Loucy (cell line): Measurements from ENCODE around the gene SOBP.

Experiments
- H2AFZ ChIP-seq: fragments of 200-600 bp; sonication (generic); 2 replicates; pipeline ENCODE4 v1.6.0; 2016; ENCODE audit warnings: antibody characterized with exemption, mild to moderate bottlenecking, low read length, moderate library complexity
- H3F3A ChIP-seq: fragments of 200-600 bp; 2 replicates; pipeline ENCODE4 v1.6.0; 2016; ENCODE audit warnings: antibody characterized with exemption, low read depth, mild to moderate bottlenecking
- H3K27me3 ChIP-seq: fragments of 200-600 bp; sonication (generic); 2 replicates; pipeline ENCODE4 v1.6.1; 2014; ENCODE audit warnings: low read length, mild to moderate bottlenecking; ENCODE audit not compliant: insufficient read depth, poor library complexity, severe bottlenecking
- H3K36me3 ChIP-seq: fragments of 200-600 bp; sonication (generic); 2 replicates; pipeline ENCODE4 v1.6.1; 2016; ENCODE audit warnings: low read length; ENCODE audit not compliant: insufficient read depth
- H3K4me1 ChIP-seq: fragments of 200-600 bp; sonication (generic); 2 replicates; pipeline ENCODE4 v1.5.1; 2014; ENCODE audit warnings: low read length, mild to moderate bottlenecking; ENCODE audit not compliant: insufficient read depth, poor library complexity, severe bottlenecking
- H3K4me2 ChIP-seq: fragments of 200-600 bp; sonication (generic); 2 replicates; pipeline ENCODE4 v1.6.0; 2014; ENCODE audit warnings: antibody characterized with exemption, low read length, low read depth, mild to moderate bottlenecking; ENCODE audit not compliant: poor library complexity, severe bottlenecking
- H3K4me3 ChIP-seq: fragments of 200-600 bp; sonication (generic); 2 replicates; pipeline ENCODE4 v1.5.1; 2014; ENCODE audit warnings: low read length, mild to moderate bottlenecking, mixed read lengths; ENCODE audit not compliant: poor library complexity, severe bottlenecking
- H3K79me2 ChIP-seq: fragments of 200-600 bp; sonication (generic); 2 replicates; pipeline ENCODE4 v1.6.1; 2014; ENCODE audit warnings: low read length; ENCODE audit not compliant: insufficient read depth
- H3K9ac ChIP-seq: fragments of 200-600 bp; sonication (generic); 2 replicates; pipeline ENCODE4 v1.6.0; 2014; ENCODE audit warnings: mild to moderate bottlenecking, low read depth, low read length, moderate library complexity; ENCODE audit not compliant: poor library complexity, severe bottlenecking
- H3K9me2 ChIP-seq: fragments of 200-600 bp; sonication (generic); replicated peaks from 2 replicates; pipeline ENCODE4 v1.6.1; 2016; ENCODE audit warnings: low read depth, low read length, mixed read lengths
- H3K9me3 ChIP-seq: fragments of 200-600 bp; sonication (generic); 2 replicates; pipeline ENCODE4 v1.6.1; 2014; ENCODE audit warnings: mild to moderate bottlenecking, antibody characterized with exemption, low read length, low read depth; ENCODE audit not compliant: insufficient read depth
- H4K20me1 ChIP-seq: fragments of 200-600 bp; sonication (generic); 2 replicates; pipeline ENCODE4 v1.6.0; 2014; ENCODE audit warnings: antibody characterized with exemption, low read length, mild to moderate bottlenecking; ENCODE audit not compliant: insufficient read depth, poor library complexity, severe bottlenecking
- CTCF ChIP-seq: fragments of 200-600 bp; sonication (generic); conservative IDR thresholded peaks from 2 replicates; pipeline ENCODE4 v1.5.1; 2014; ENCODE audit warnings: mild to moderate bottlenecking, antibody characterized with exemption, low read length
- EZH2phosphoT487 ChIP-seq: fragments of 200-600 bp; IDR thresholded peaks from 2 replicates; pipeline ENCODE4 v1.6.1; 2018; ENCODE audit warnings: antibody characterized with exemption, mild to moderate bottlenecking, moderate library complexity, borderline replicate concordance

The SOBP gene

GRCh38 chr6:107489636-107490565 lies at the start of gene SOBP:
SOBP (plus strand) TSS chr6:107490117; CDS start chr6:107490617, 500 bp downstream.
- Histone ChIP-seq H3K9ac (peak within 1 kb of the TSS; percentile 89), H3K27me3 (no peaks in the 10 kb centered on the region)

GRCh38 chr6:107440936-107441335 lies 49.0 kb upstream of the SOBP start:
- H3K4me1 ChIP-seq = peaks cover 14% of the 10 kb centered on the region
- H3K27me3 ChIP-seq = no peaks in the 10 kb centered on the region
- no peaks in the 10 kb centered on the region for H4K20me1 ChIP-seq
- H3K79me2 ChIP-seq = peaks cover 14% of the 10 kb centered on the region
- H3K9me3 ChIP-seq = no peaks in the 10 kb centered on the region
- H3K4me2 ChIP-seq = no peak overlapping the region
- H3F3A ChIP-seq = no peaks in the 10 kb centered on the region
- H3K9me2 ChIP-seq = no peaks in the 10 kb centered on the region
- H3K9ac ChIP-seq = no peak overlapping the region
- no peak overlapping the region for H2AFZ ChIP-seq
- no peak overlapping the region for H3K4me3 ChIP-seq
- no peak for TF ChIP-seq CTCF
- no peaks in the 10 kb centered on the region for H3K36me3 ChIP-seq

More at GRCh38 chr6:107489636-107490565, at the start of gene SOBP:
- H3K4me3 ChIP-seq = peak within 1 kb of the TSS; percentile 89
- H2AFZ ChIP-seq = peak within 1 kb of the TSS; percentile 95
- no peaks in the 10 kb centered on the region for H3K36me3 ChIP-seq
- H4K20me1 ChIP-seq = peaks cover 4% of the 10 kb centered on the region
- no peaks in the 10 kb centered on the region; the same call in 1 of the 2 replicates for H3F3A ChIP-seq
- no peaks in the 10 kb centered on the region for H3K9me3 ChIP-seq
- H3K4me1 ChIP-seq = peaks cover 49% of the 10 kb centered on the region
- H3K79me2 ChIP-seq = peaks cover 51% of the 10 kb centered on the region
- H3K9me2 ChIP-seq = no peaks in the 10 kb centered on the region
- TF ChIP-seq CTCF = peak; percentile 15; the same call in 1 of the 2 replicates
- TF ChIP-seq EZH2phosphoT487 = no peak
- peak within 1 kb of the TSS; percentile 93 for H3K4me2 ChIP-seq

- H4K20me1 ChIP-seq = no peaks in the 10 kb centered on the region
- no peak overlapping the region for H3K4me3 ChIP-seq
- no peak overlapping the region for H2AFZ ChIP-seq
- H3K27me3 ChIP-seq = no peaks in the 10 kb centered on the region
- H3K4me2 ChIP-seq = no peak overlapping the region
- H3K9me2 ChIP-seq = no peaks in the 10 kb centered on the region
- peaks cover 14% of the 10 kb centered on the region for H3K79me2 ChIP-seq
- H3K4me1 ChIP-seq = peaks cover 14% of the 10 kb centered on the region
- no peaks in the 10 kb centered on the region for H3K9me3 ChIP-seq
- no peaks in the 10 kb centered on the region for H3F3A ChIP-seq
- H3K36me3 ChIP-seq = peaks cover 3% of the 10 kb centered on the region; the same call in 1 of the 2 replicates
- TF ChIP-seq CTCF (no peak), EZH2phosphoT487 (no peak)
- no peak overlapping the region for H3K9ac ChIP-seq
Observed at GRCh38 chr6:107441682-107442081, 48.2 kb upstream of the SOBP start.
